Measurements from ENCODE around the gene CDKN3.

DNA sequence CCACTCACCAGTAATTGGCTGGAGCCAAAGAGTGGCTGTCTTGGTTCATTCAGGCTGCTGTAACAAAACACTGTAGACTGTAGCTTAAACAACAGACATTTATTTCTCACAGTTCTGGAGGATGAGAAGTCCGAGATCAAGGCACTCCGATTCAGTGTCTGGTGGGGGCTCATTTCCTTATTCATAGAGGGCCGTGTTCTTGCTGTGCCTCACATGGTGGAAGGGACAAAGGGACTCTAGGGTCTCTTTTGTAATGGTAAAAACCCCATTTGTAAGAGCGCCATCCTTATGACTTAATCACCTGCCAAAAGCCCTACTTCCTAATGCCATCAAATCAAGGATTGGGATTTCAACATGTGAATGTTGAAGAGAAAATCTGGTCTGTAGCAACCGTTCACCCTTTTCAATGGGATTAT lies 34.7 kb upstream of the CDKN3 start:
- TF ChIP-seq EZH2 (IDR thresholded peaks at IDR 0.05) (no peak), POLR2AphosphoS5 (IDR thresholded peaks at IDR 0.05; ENCODE audit: borderline replicate concordance, low read depth, low read length) (no peak), FOXP2 (optimal IDR thresholded peaks at IDR 0.05; ENCODE audit: control extremely low read depth, extremely low read length, insufficient read depth) (no peak)

Data from SK-N-MC (cell line).